B cell (primary cell): ENCODE measurements around the gene CWC25. TPM values are rescaled to one million over a fixed set of nuclear protein-coding genes. Genes with fewer than 3 reads are reported as not detected.
"Not testable (repeated sequence)": the region's sequence is repeated elsewhere in the genome, so short reads cannot be mapped to it uniquely, and the experiment has no call there.

Experiments used
- ATAC-seq: fragments of 200-7000 bp; cut with Tn5 transposase; one replicate; pipeline ENCODE4 v1.10.0; 2021; ENCODE audit warnings: low read depth, mild to moderate bottlenecking, moderate number of reproducible peaks, moderate library complexity
- CTCF ChIA-PET: fragments of 350-600 bp; sonication (Branson Sonifier 250); formaldehyde crosslinking; loops from one replicate; lab custom pipeline; 2021; ENCODE audit warnings: antibody characterized with exemption, inconsistent platforms; lab: Charles Lee
- POLR2A ChIA-PET: fragments of 350-600 bp; sonication (Branson Sonifier 250); formaldehyde crosslinking; loops from one replicate; lab custom pipeline; 2021; ENCODE audit warnings: antibody characterized with exemption; lab: Charles Lee
- DNase-seq: peaks from one replicate; pipeline ENCODE4 v3.0.0; 2013
- H2AFZ ChIP-seq: 2 replicates; pipeline ENCODE4 v1.6.1; 2012; ENCODE audit warnings: mild to moderate bottlenecking, low read depth, low read length; ENCODE audit not compliant: insufficient read depth, poor library complexity, severe bottlenecking
- H3K27ac ChIP-seq, 2 donors: 1 replicate in 1 of 2; 2 replicates in 1 of 2; pipeline ENCODE4 v1.5.1; 2012 to 2013; ENCODE audit warnings: low read length in 2 of 2, mild to moderate bottlenecking in 2 of 2, moderate library complexity in 1 of 2
- H3K27me3 ChIP-seq, 4 experiments: fragments of 200-600 bp in 1 of 4; sonication (generic) in 1 of 4; replicated peaks in 1 of 4; 1 replicate in 2 of 4; 2 replicates in 2 of 4; pipeline versions ENCODE4 v1.6.1 to v1.7.0; 2013 to 2016; ENCODE audit warnings: low read length in 3 of 4, mild to moderate bottlenecking in 2 of 4, mixed read lengths in 1 of 4, moderate library complexity in 1 of 4; ENCODE audit not compliant: insufficient read depth in 4 of 4, control insufficient read depth in 3 of 4; ENCODE audit errors: control extremely low read depth in 1 of 4
- H3K36me3 ChIP-seq, 2 experiments: replicated peaks in 1 of 2; 1 replicate in 1 of 2; 2 replicates in 1 of 2; pipeline versions ENCODE4 v1.6.1 to v1.7.1; 2013; ENCODE audit warnings: low read length in 1 of 2; ENCODE audit not compliant: insufficient read depth in 2 of 2, control insufficient read depth in 1 of 2; ENCODE audit errors: control extremely low read depth in 1 of 2, extremely low read depth in 1 of 2
- H3K4me1 ChIP-seq, 2 donors: fragments of 200-600 bp in 1 of 2; sonication (generic) in 1 of 2; 1 replicate in 1 of 2; 2 replicates in 1 of 2; pipeline versions ENCODE4 v1.5.1 to v1.6.1; 2013 to 2017; ENCODE audit warnings: low read length in 2 of 2; ENCODE audit not compliant: control insufficient read depth in 2 of 2, insufficient read depth in 2 of 2
- H3K4me2 ChIP-seq: replicated peaks from 2 replicates; pipeline ENCODE3; 2012; ENCODE audit warnings: mild to moderate bottlenecking, low read depth, low read length; ENCODE audit not compliant: poor library complexity, severe bottlenecking
- H3K4me3 ChIP-seq, 5 experiments: fragments of 200-600 bp in 1 of 5; sonication (generic) in 1 of 5; 1 replicate in 3 of 5; 2 replicates in 2 of 5; pipeline versions ENCODE4 v1.5.1 to v1.7.0; 2011 to 2016; ENCODE audit warnings: low read length in 4 of 5, mild to moderate bottlenecking in 4 of 5, low read depth in 2 of 5, control low read depth in 1 of 5, moderate library complexity in 1 of 5; ENCODE audit not compliant: insufficient read depth in 1 of 5; ENCODE audit errors: control extremely low read depth in 1 of 5, extremely low read depth in 1 of 5
- H3K79me2 ChIP-seq: fragments of 200-600 bp; sonication (generic); one replicate; pipeline ENCODE4 v1.6.0; 2016; ENCODE audit warnings: low read length; ENCODE audit not compliant: control insufficient read depth, insufficient read depth
- H3K9ac ChIP-seq: fragments of 200-600 bp; sonication (generic); 2 replicates; pipeline ENCODE4 v1.6.1; 2017; ENCODE audit warnings: mild to moderate bottlenecking, low read length, moderate library complexity
- H3K9me3 ChIP-seq, 3 donors: one replicate each; pipeline versions ENCODE4 v1.6.1 to v1.7.1; 2013; ENCODE audit warnings: low read length in 2 of 3; ENCODE audit not compliant: control insufficient read depth in 2 of 3, insufficient read depth in 1 of 3; ENCODE audit errors: control extremely low read depth in 1 of 3
- H4K20me1 ChIP-seq: 2 replicates; pipeline ENCODE4 v1.6.0; 2012; ENCODE audit warnings: mild to moderate bottlenecking, low read length; ENCODE audit not compliant: insufficient read depth, control insufficient read depth, poor library complexity, severe bottlenecking
- H3K27ac Mint-ChIP-seq: one replicate; pipeline ENCODE4 v1.8.0; 2021; ENCODE audit warnings: mixed read lengths
- H3K27me3 Mint-ChIP-seq: one replicate; pipeline ENCODE4 v1.8.0; 2021; ENCODE audit warnings: mixed read lengths
- H3K4me1 Mint-ChIP-seq: one replicate; pipeline ENCODE4 v1.8.0; 2021; ENCODE audit warnings: mixed read lengths
- H3K4me3 Mint-ChIP-seq: one replicate; pipeline ENCODE4 v1.8.0; 2021; ENCODE audit warnings: mixed read lengths
- H3K9me3 Mint-ChIP-seq: one replicate; pipeline ENCODE4 v1.8.0; 2022; ENCODE audit warnings: mixed read lengths; ENCODE audit not compliant: insufficient read depth
- CTCF ChIP-seq: fragments of 200-600 bp; IDR thresholded peaks from one replicate; pipeline ENCODE4 v1.8.0; 2022; ENCODE audit warnings: antibody characterized with exemption, mild to moderate bottlenecking
- EZH2 ChIP-seq: IDR thresholded peaks from 2 replicates; pipeline ENCODE4 v1.6.1; 2012; ENCODE audit warnings: borderline replicate concordance, low read depth, mild to moderate bottlenecking, moderate library complexity, low read length; ENCODE audit not compliant: insufficient read depth, poor library complexity, severe bottlenecking
- WGBS: methylation state at CpG from one replicate; pipeline ENCODE4 v1.1.5; 2013; ENCODE audit warnings: missing lambda C conversion rate; ENCODE audit not compliant: insufficient coverage; 5-methylcytosine and 5-hydroxymethylcytosine counted together
- intact Hi-C: fragments of 100-400 bp; cut with micrococcal nuclease; formaldehyde crosslinking; loops from one replicate; pipeline ENCODE4 v1.10.0; 2022
- polyA plus RNA-seq: library from polyadenylated mRNA; depleted of rRNA; stranded (reverse); fragments of >200 nt; gene quantifications from 2 replicates; pipeline ENCODE4 v1.2.3, GENCODE V29; 2012
- total RNA-seq, 2 donors: library from RNA; stranded (reverse); fragments of 120-200 nt in 1 of 2; gene quantifications; 1 replicate in 1 of 2; 2 replicates in 1 of 2; pipeline versions ENCODE4 v1.2.3 to v1.2.4, GENCODE V29; 2013 to 2022

The CWC25 gene
- total and polyA plus RNA-seq, 2 donors (not counting 1 experiment from before 2014, with no cell fraction given) = 39.3 to 40.8 TPM

DNA sequence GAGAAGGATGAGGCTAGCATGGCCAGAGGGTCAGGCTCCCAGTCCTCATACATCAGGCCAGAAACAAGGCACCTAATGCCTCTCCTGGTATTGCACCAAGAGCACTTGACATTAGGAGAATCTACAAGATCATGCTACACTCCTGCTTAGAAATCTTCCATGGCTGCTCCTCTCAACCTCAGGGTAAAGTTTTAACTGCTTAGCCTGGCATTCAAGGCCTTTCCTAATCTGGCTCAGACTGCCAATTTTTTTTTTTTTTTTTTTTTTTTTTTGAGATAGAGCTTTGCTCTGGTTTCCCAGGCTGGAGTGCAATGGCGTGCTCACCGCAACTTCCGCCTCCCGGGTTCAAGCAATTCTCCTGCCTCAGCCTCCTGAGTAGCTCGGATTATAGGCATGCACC lies 34.0 kb downstream of the CWC25 start:
- peaks cover 39% of the 10 kb centered on the region for H4K20me1 ChIP-seq
- intact Hi-C loops = no loop called here
- H3K4me1 ChIP-seq = no peaks in the 10 kb centered on the region
- no peak for DNase-seq
- ChIA-PET CTCF (no interaction called here), POLR2A (no interaction called here)
- 86% methylated on average over 4 of the region's 5 CpGs for WGBS
- H3K79me2 ChIP-seq = peaks cover 92% of the 10 kb centered on the region
- H3K9ac ChIP-seq = no peak overlapping the region
- H3K27ac ChIP-seq = no peak overlapping the region
- peaks cover 2% of the 10 kb centered on the region for H3K4me1 Mint-ChIP-seq
- H3K4me3 ChIP-seq = no peak overlapping the region
- TF ChIP-seq EZH2 (no peak), CTCF (no peak)
- no peaks in the 10 kb centered on the region for H3K9me3 Mint-ChIP-seq
- no peak overlapping the region for H3K4me3 Mint-ChIP-seq
- ATAC-seq = no peak
- no peak overlapping the region for H3K27ac Mint-ChIP-seq
- no peak overlapping the region for H2AFZ ChIP-seq
- no peaks in the 10 kb centered on the region for H3K27me3 Mint-ChIP-seq
- H3K27me3 ChIP-seq = no peaks in the 10 kb centered on the region
- peaks cover 5 to 19% of the 10 kb centered on the region in 2 experiments for H3K36me3 ChIP-seq
- no peaks in the 10 kb centered on the region for H3K9me3 ChIP-seq
- H3K4me2 ChIP-seq = no peak overlapping the region

DNA sequence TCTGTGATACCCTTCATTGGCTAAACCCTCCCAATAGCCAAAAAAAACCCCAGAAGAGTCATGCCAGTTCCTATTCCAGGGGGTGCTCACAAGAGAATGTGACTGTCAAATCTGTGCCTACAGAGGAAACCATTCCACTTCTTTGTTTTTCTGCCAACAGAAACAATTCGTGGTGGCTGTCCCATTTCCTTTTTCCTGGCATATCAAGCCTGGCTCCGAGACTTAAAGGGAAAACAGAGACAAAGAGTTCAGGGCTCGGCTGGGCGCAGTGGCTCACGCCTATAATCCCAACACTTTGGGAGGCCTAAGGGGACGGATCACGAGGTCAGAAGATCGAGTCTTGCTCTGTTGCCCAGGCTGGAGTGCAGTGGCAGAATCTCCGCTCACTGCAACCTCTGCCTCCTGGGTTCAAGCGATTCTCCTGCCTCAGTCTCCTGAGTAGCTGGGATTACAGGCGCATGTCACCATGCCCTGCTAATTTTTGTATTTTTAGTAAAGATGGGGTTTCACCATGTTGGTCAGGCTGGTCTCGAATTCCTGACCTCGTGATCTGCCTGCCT lies 34.9 kb downstream of the CWC25 start:
- H3K9ac ChIP-seq, H3K9me3 Mint-ChIP-seq, H3K4me3 Mint-ChIP-seq, H3K9me3 ChIP-seq, H3K4me2 ChIP-seq, H3K27me3 Mint-ChIP-seq, H3K4me1 Mint-ChIP-seq, ATAC-seq, H3K4me3 ChIP-seq, CTCF ChIA-PET, H3K27ac ChIP-seq, POLR2A ChIA-PET, DNase-seq, intact Hi-C loops, H3K27ac Mint-ChIP-seq, H2AFZ ChIP-seq, H3K27me3 ChIP-seq, H3K4me1 ChIP-seq: not testable (repeated sequence)
- WGBS = 89% methylated on average over 8 of the region's 13 CpGs
- Histone ChIP-seq H3K79me2 (peaks cover 82% of the 10 kb centered on the region), H4K20me1 (peaks cover 37% of the 10 kb centered on the region), H3K36me3 (peaks cover 9 to 26% of the 10 kb centered on the region in 2 experiments)
